ENCODE results near the gene SLC35F3.

SLC35F3 gene

DNA sequence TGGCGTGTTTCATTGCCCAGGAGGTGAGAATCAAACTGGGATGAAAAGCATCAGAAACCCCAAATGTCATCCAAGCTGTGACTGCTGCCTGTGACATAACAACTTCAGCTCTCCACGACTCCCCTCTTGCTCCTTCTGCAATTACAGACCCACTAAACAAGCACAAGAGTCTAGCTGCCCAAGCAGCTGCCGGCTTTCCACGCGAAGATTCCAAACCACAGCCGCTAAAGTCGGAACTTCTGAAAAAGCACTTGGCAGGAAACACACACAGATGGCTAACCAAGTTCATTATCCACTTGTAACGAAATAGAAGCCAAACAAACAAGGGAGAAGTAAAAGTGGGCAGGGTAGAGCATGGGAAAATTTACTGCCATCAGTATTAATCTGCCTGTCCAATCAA lies 198.1 kb downstream of the SLC35F3 start:
- no peaks in the 10 kb centered on the region for H3K9me3 ChIP-seq (ENCODE audit: control insufficient read depth, insufficient read depth, low read depth, low read length)
- no peaks in the 10 kb centered on the region for H3K4me1 ChIP-seq (ENCODE audit: control insufficient read depth, insufficient read depth, low read length)
- H3K4me3 ChIP-seq (ENCODE audit: low read depth, low read length) = no peak overlapping the region
- no peaks in the 10 kb centered on the region for H3K27me3 ChIP-seq (ENCODE audit: control insufficient read depth, insufficient read depth, low read length)
- no peaks in the 10 kb centered on the region for H3K36me3 ChIP-seq (ENCODE audit: control insufficient read depth, insufficient read depth, low read length)
- no peak overlapping the region for H3K9ac ChIP-seq (ENCODE audit: low read length)
- H3K27ac ChIP-seq (ENCODE audit: low read depth, low read length) = no peak overlapping the region

- no peak overlapping the region for H3K27ac ChIP-seq (ENCODE audit: low read depth, low read length)
- no peak overlapping the region for H3K4me3 ChIP-seq (ENCODE audit: low read depth, low read length)
- H3K27me3 ChIP-seq (ENCODE audit: control insufficient read depth, insufficient read depth, low read length) = no peaks in the 10 kb centered on the region
- H3K9me3 ChIP-seq (ENCODE audit: control insufficient read depth, insufficient read depth, low read depth, low read length) = no peaks in the 10 kb centered on the region
- no peaks in the 10 kb centered on the region for H3K4me1 ChIP-seq (ENCODE audit: control insufficient read depth, insufficient read depth, low read length)
- no peak overlapping the region for H3K9ac ChIP-seq (ENCODE audit: low read length)
- H3K36me3 ChIP-seq (ENCODE audit: control insufficient read depth, insufficient read depth, low read length) = no peaks in the 10 kb centered on the region
These were observed 198.7 kb downstream of the SLC35F3 start for GRCh38 chr1:234103198-234103597.

GRCh38 chr1:234106032-234106431 lies 201.6 kb downstream of the SLC35F3 start:
- H3K4me3 ChIP-seq (ENCODE audit: low read depth, low read length) = no peak overlapping the region
- no peak overlapping the region for H3K9ac ChIP-seq (ENCODE audit: low read length)
- H3K9me3 ChIP-seq (ENCODE audit: control insufficient read depth, insufficient read depth, low read depth, low read length) = no peaks in the 10 kb centered on the region
- no peak overlapping the region for H3K27ac ChIP-seq (ENCODE audit: low read depth, low read length)
- no peaks in the 10 kb centered on the region for H3K27me3 ChIP-seq (ENCODE audit: control insufficient read depth, insufficient read depth, low read length)
- no peaks in the 10 kb centered on the region for H3K4me1 ChIP-seq (ENCODE audit: control insufficient read depth, insufficient read depth, low read length)
- no peaks in the 10 kb centered on the region for H3K36me3 ChIP-seq (ENCODE audit: control insufficient read depth, insufficient read depth, low read length)

GRCh38 chr1:234107416-234108021 lies 203.0 kb downstream of the SLC35F3 start:
- Histone ChIP-seq H3K4me3 (ENCODE audit: low read depth, low read length) (no peak overlapping the region), H3K36me3 (ENCODE audit: control insufficient read depth, insufficient read depth, low read length) (no peaks in the 10 kb centered on the region)

GRCh38 chr1:234108921-234109320 lies 204.4 kb downstream of the SLC35F3 start:
- H3K27ac ChIP-seq (ENCODE audit: low read depth, low read length) = no peak overlapping the region
- H3K4me1 ChIP-seq (ENCODE audit: control insufficient read depth, insufficient read depth, low read length) = no peaks in the 10 kb centered on the region
- H3K27me3 ChIP-seq (ENCODE audit: control insufficient read depth, insufficient read depth, low read length) = no peaks in the 10 kb centered on the region
- no peak overlapping the region for H3K4me3 ChIP-seq (ENCODE audit: low read depth, low read length)
- no peak overlapping the region for H3K9ac ChIP-seq (ENCODE audit: low read length)
- H3K9me3 ChIP-seq (ENCODE audit: control insufficient read depth, insufficient read depth, low read depth, low read length) = no peaks in the 10 kb centered on the region
- H3K36me3 ChIP-seq (ENCODE audit: control insufficient read depth, insufficient read depth, low read length) = no peaks in the 10 kb centered on the region

More at GRCh38 chr1:234107416-234108021, 203.0 kb downstream of the SLC35F3 start:
- Histone ChIP-seq H3K9me3 (ENCODE audit: control insufficient read depth, insufficient read depth, low read depth, low read length) (no peaks in the 10 kb centered on the region), H3K27me3 (ENCODE audit: control insufficient read depth, insufficient read depth, low read length) (no peaks in the 10 kb centered on the region), H3K27ac (ENCODE audit: low read depth, low read length) (no peak overlapping the region), H3K4me1 (ENCODE audit: control insufficient read depth, insufficient read depth, low read length) (no peaks in the 10 kb centered on the region), H3K9ac (ENCODE audit: low read length) (no peak overlapping the region)

GRCh38 chr1:234109840-234110239 lies 205.4 kb downstream of the SLC35F3 start:
- Histone ChIP-seq H3K27me3 (ENCODE audit: control insufficient read depth, insufficient read depth, low read length) (no peaks in the 10 kb centered on the region), H3K4me1 (ENCODE audit: control insufficient read depth, insufficient read depth, low read length) (no peaks in the 10 kb centered on the region), H3K9ac (ENCODE audit: low read length) (no peak overlapping the region), H3K36me3 (ENCODE audit: control insufficient read depth, insufficient read depth, low read length) (no peaks in the 10 kb centered on the region), H3K27ac (ENCODE audit: low read depth, low read length) (no peak overlapping the region), H3K9me3 (ENCODE audit: control insufficient read depth, insufficient read depth, low read depth, low read length) (no peaks in the 10 kb centered on the region), H3K4me3 (ENCODE audit: low read depth, low read length) (no peak overlapping the region)

- Histone ChIP-seq H3K9ac (ENCODE audit: low read length) (no peak overlapping the region), H3K36me3 (ENCODE audit: control insufficient read depth, insufficient read depth, low read length) (no peaks in the 10 kb centered on the region), H3K27me3 (ENCODE audit: control insufficient read depth, insufficient read depth, low read length) (no peaks in the 10 kb centered on the region), H3K4me1 (ENCODE audit: control insufficient read depth, insufficient read depth, low read length) (no peaks in the 10 kb centered on the region), H3K9me3 (ENCODE audit: control insufficient read depth, insufficient read depth, low read depth, low read length) (no peaks in the 10 kb centered on the region), H3K4me3 (ENCODE audit: low read depth, low read length) (no peak overlapping the region), H3K27ac (ENCODE audit: low read depth, low read length) (no peak overlapping the region)
These were observed 207.1 kb downstream of the SLC35F3 start for GRCh38 chr1:234111458-234112142.

- H3K36me3 ChIP-seq (ENCODE audit: control insufficient read depth, insufficient read depth, low read length) = no peaks in the 10 kb centered on the region
- H3K27ac ChIP-seq (ENCODE audit: low read depth, low read length) = no peak overlapping the region
- no peak overlapping the region for H3K9ac ChIP-seq (ENCODE audit: low read length)
- H3K9me3 ChIP-seq (ENCODE audit: control insufficient read depth, insufficient read depth, low read depth, low read length) = no peaks in the 10 kb centered on the region
- peak overlapping the region; percentile 22; the same call in 1 of the 2 replicates for H3K4me3 ChIP-seq (ENCODE audit: low read depth, low read length)
- H3K27me3 ChIP-seq (ENCODE audit: control insufficient read depth, insufficient read depth, low read length) = no peaks in the 10 kb centered on the region
- H3K4me1 ChIP-seq (ENCODE audit: control insufficient read depth, insufficient read depth, low read length) = no peaks in the 10 kb centered on the region
These were observed 210.3 kb downstream of the SLC35F3 start for GRCh38 chr1:234114648-234115307.

DNA sequence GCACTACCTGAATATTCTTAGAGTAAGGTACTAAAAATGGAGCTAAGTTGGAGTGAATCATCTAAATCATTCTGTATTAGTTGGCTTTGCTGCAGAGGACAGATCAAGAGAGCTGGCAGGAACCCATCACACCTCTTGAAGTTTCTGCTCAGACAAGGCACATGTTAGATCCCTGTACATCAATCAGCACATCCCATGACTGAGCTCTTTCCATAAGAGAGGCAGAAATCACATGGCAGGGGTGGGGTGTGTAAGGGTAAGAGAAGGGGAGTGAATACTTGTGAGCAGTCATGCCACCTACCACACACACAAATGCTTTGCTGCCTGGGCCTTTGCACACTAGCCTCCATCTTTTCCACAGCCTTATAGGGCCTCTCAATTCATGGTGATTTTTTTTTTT lies 214.4 kb downstream of the SLC35F3 start:
- Histone ChIP-seq H3K9me3 (ENCODE audit: control insufficient read depth, insufficient read depth, low read depth, low read length) (no peaks in the 10 kb centered on the region), H3K4me1 (ENCODE audit: control insufficient read depth, insufficient read depth, low read length) (no peaks in the 10 kb centered on the region), H3K9ac (ENCODE audit: low read length) (no peak overlapping the region), H3K4me3 (ENCODE audit: low read depth, low read length) (no peak overlapping the region), H3K27me3 (ENCODE audit: control insufficient read depth, insufficient read depth, low read length) (no peaks in the 10 kb centered on the region; the same call in 1 of the 2 replicates), H3K27ac (ENCODE audit: low read depth, low read length) (no peak overlapping the region), H3K36me3 (ENCODE audit: control insufficient read depth, insufficient read depth, low read length) (no peaks in the 10 kb centered on the region)

DNA sequence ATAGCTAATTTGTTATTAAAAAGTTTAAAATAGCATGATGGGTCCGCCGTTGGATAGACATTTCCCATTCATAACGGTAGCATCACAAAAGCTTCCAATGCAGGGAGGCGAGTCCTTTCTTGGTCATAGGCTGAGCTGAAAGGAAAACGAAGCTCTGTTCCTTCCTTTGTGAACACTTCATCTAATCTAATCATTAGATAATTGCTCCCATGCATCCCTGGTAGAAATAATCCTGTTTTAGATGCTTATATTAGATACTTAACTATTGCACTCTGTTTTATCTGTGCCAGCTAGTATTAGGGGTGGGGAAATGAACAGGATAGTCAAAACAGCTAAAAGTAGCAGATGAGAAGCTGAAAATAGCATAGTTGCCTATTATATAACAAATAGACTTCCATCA lies 215.0 kb downstream of the SLC35F3 start:
- Histone ChIP-seq H3K27me3 (ENCODE audit: control insufficient read depth, insufficient read depth, low read length) (no peaks in the 10 kb centered on the region; the same call in 1 of the 2 replicates), H3K9ac (ENCODE audit: low read length) (no peak overlapping the region), H3K4me3 (ENCODE audit: low read depth, low read length) (no peak overlapping the region), H3K27ac (ENCODE audit: low read depth, low read length) (no peak overlapping the region), H3K36me3 (ENCODE audit: control insufficient read depth, insufficient read depth, low read length) (no peaks in the 10 kb centered on the region), H3K4me1 (ENCODE audit: control insufficient read depth, insufficient read depth, low read length) (no peaks in the 10 kb centered on the region), H3K9me3 (ENCODE audit: control insufficient read depth, insufficient read depth, low read depth, low read length) (no peaks in the 10 kb centered on the region)

- Histone ChIP-seq H3K9ac (ENCODE audit: low read length) (no peak overlapping the region), H3K4me1 (ENCODE audit: control insufficient read depth, insufficient read depth, low read length) (peaks cover 3% of the 10 kb centered on the region; the same call in 1 of the 2 replicates), H3K36me3 (ENCODE audit: control insufficient read depth, insufficient read depth, low read length) (no peaks in the 10 kb centered on the region), H3K4me3 (ENCODE audit: low read depth, low read length) (no peak overlapping the region), H3K27me3 (ENCODE audit: control insufficient read depth, insufficient read depth, low read length) (peaks cover 7% of the 10 kb centered on the region; the same call in 1 of the 2 replicates), H3K9me3 (ENCODE audit: control insufficient read depth, insufficient read depth, low read depth, low read length) (no peaks in the 10 kb centered on the region), H3K27ac (ENCODE audit: low read depth, low read length) (no peak overlapping the region)
These were observed 216.0 kb downstream of the SLC35F3 start for GRCh38 chr1:234120327-234120944.
